SH-SY5Y (cell line): ENCODE results near the gene ANKRD37.

Experiments used
- GATA2 ChIP-seq: IDR thresholded peaks from 2 replicates; pipeline ENCODE4 v1.6.1; 2011; ENCODE audit warnings: mild to moderate bottlenecking, low read depth, low read length
- GATA3 ChIP-seq: IDR thresholded peaks from 2 replicates; pipeline ENCODE4 v1.6.1; 2011; ENCODE audit warnings: low read depth, mild to moderate bottlenecking, low read length, moderate library complexity

- TF ChIP-seq GATA2: no peak
- no peak for TF ChIP-seq GATA3
These were observed 15.1 kb upstream of the ANKRD37 start for GRCh38 chr4:185381288-185382196.
